ENCODE data around the gene BRF1.

DNA sequence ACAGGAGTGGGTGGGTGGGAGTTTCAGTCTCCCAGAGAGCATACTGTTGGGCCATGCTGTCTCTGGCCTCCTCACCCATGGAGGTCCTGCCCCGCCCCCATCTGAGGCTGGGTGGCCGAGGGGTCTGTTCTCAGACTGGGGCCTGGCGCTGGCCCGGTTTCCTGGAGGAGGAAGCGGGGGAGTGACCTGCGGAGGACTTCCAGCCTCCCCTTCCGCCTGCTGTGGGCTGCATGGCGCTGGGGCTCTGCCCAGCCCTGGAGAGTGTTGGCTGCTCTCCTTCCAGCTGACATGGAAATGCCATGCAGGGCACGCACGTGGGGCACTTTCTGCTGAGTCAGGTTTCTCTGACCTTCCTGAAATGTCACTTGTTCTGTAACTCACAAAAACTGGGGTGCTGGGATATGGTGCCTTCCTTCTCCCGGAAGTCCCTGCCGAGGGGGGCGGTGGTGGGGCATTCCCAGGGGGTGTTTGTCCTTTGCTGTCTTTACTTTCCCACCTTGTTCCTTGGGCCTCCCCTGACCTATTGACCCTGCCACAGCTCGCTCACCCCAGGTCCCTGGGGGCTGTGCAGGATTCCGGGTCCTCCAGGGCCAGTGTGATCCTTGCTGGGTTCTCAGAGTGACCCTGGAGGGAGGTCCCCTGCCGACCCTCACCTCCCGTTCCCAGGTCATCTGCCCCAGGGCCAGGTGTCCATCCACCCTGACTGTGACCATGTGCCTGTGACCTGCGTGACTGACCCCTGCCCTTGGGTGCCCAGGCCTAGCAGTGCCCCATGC is 37.4 kb upstream of the BRF1 start:
- TF ChIP-seq, protein P1, sequence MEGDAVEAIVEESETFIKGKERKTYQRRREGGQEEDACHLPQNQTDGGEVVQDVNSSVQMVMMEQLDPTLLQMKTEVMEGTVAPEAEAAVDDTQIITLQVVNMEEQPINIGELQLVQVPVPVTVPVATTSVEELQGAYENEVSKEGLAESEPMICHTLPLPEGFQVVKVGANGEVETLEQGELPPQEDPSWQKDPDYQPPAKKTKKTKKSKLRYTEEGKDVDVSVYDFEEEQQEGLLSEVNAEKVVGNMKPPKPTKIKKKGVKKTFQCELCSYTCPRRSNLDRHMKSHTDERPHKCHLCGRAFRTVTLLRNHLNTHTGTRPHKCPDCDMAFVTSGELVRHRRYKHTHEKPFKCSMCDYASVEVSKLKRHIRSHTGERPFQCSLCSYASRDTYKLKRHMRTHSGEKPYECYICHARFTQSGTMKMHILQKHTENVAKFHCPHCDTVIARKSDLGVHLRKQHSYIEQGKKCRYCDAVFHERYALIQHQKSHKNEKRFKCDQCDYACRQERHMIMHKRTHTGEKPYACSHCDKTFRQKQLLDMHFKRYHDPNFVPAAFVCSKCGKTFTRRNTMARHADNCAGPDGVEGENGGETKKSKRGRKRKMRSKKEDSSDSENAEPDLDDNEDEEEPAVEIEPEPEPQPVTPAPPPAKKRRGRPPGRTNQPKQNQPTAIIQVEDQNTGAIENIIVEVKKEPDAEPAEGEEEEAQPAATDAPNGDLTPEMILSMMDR (IDR thresholded peaks at IDR 0.05), result no peak
- no peak for TF ChIP-seq POLR2A (IDR thresholded peaks at IDR 0.05)

Measured in right lobe of liver (tissue), 4 donors.